Suppressor macrophage treated with lipopolysaccharide for 4 hours (primary cell): ENCODE data around the gene CAMK2B.

Source experiments
- DNase-seq: peaks from one replicate; pipeline ENCODE4 v3.0.0-alpha.2; 2020

CAMK2B gene

DNA sequence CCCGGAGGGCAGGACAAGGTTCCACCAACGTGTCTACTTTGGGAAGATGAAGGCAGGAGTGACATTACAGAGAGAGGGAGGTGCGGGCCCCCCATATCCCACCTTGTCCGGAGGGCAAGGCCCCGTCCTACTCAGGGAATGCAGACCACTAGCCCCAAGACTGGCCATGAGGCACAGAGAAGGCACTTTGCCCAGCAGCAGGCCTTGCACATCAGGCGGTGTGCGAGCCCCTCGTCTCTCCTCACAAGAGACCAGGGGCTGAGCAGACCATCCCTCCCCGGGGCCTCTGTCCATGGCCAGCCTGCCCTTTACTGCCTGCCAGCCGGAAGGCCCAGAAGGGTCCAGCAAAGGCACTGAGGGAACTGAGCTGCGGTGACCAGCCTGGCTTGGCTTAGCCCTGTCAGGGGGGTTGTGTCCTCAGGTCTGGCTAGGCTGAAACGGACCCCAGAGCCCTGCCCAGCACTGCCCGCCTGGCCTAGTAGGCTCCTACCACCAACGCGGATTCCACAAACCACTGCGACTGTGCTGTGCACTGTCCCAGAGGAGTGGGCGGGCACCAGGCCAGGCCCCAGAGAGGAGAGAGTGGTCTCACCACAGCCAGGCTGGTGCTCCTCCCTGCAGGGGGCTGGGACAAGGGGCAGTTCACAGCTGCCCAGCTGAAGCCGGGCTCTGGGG lies 16.7 kb downstream of the CAMK2B start:
- DNase-seq: no peak

GRCh38 chr7:44307905-44308595 lies 17.3 kb downstream of the CAMK2B start:
- DNase-seq: no peak

DNA sequence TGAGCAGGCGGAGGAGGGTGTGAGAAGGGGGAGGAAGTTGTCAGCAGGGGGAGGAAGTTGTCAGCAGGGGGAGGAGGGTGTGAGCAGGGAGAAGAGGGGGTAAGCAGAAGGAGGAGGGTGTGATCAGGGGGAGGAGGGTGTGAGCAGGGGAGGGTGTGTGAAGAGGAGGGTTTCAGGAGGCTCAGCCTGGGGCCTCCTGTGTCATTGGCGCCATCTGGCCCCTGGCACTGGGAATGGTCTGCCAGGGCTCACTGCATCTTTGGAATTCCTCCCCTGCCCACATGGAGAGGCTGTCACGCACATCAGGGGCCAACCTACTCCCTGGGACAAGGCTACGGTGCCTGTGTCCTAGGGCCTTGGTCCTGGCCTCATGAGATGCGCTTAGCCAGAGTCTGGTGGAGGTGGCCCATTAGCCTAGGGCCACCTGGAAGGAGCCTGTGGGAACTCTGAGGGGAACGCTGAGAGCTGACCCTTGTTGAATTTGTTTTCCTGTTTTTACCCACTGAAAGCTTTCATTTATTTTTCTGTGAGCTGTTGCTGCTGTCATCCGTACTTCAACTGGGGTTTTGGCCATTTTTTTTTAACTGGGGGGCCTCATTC lies 18.0 kb downstream of the CAMK2B start:
- DNase-seq: peak; percentile 19

GRCh38 chr7:44306606-44307005 lies 18.8 kb downstream of the CAMK2B start:
- no peak for DNase-seq

- DNase-seq: no peak
These were observed 19.6 kb downstream of the CAMK2B start for GRCh38 chr7:44305564-44306507.

- DNase-seq: no peak
These were observed 30.9 kb downstream of the CAMK2B start for GRCh38 chr7:44294325-44295069.

DNA sequence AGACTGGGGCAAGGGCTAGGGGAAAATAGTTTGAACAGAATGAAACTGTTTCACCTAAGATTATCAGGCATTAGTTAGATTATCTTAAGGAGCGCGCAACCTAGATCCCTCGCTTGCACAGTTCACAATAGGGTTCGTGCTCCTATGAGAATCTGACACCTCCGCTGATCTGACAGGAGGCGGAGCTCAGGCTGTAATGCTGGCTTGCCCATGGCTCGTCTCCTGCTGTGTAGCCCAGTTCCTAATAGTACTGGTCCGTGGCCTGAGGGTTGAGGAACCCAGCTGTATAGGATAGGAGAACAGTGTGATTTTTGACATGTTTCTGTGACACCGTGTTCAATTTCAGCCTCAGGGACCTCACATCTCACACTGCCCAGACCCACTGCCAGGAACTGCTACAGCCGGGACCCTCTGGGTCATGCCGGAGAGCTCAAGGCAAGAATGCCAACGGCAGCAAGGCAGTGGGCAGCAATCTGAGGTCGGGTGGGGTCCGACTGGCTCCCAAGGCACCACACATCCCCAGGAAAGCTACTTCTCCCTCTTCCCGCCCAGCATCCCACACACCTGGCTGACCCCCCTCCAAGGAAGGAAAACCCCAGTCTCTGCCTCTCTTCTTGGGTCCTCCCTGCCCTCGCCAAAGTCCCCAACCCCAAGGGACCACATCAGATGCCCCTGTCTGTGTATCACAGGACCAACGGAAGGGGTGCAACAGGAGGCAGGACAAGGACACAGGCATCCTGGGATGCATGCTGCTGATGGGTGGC lies 31.7 kb downstream of the CAMK2B start:
- no peak for DNase-seq

DNA sequence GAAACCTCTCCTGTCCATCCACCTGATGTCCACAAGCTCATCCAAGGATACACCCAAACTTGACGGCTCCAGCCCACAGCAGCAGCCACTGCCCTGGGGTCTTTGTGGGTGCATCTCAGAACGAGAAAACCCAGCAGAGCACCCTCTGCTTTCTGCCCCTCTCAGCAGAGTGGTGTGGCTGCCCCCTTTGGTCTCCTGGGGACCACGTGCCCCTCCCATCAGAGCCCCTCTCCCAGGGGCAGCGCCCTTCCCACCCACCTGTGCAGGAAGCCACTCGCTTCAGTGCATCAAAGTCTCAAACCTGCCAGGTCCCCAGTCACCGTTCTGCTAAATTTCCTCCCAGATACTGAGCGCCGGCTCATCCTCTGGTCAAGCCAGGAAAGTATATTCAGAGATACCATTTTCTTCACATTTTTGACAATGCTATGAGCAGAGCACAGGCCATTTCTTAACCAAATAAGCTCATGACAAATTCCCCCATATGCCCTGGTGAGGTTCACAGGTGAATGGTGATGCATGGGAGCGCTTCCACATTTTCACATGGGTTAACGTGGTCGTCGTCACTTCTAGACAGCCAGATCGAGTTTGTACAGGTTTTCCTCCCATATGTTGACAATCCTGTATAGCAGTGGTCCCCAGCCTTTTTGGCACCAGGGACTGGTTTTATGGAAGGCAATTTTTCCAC lies 32.4 kb downstream of the CAMK2B start:
- DNase-seq: no peak

- DNase-seq: no peak
These were observed 33.0 kb downstream of the CAMK2B start for GRCh38 chr7:44292420-44292817.

- DNase-seq: no peak
These were observed 33.5 kb downstream of the CAMK2B start for GRCh38 chr7:44291733-44292419.

GRCh38 chr7:44291066-44291732 lies 34.2 kb downstream of the CAMK2B start:
- peak; percentile 45 for DNase-seq

- DNase-seq: no peak
These were observed 35.2 kb downstream of the CAMK2B start for GRCh38 chr7:44290252-44290620.

DNA sequence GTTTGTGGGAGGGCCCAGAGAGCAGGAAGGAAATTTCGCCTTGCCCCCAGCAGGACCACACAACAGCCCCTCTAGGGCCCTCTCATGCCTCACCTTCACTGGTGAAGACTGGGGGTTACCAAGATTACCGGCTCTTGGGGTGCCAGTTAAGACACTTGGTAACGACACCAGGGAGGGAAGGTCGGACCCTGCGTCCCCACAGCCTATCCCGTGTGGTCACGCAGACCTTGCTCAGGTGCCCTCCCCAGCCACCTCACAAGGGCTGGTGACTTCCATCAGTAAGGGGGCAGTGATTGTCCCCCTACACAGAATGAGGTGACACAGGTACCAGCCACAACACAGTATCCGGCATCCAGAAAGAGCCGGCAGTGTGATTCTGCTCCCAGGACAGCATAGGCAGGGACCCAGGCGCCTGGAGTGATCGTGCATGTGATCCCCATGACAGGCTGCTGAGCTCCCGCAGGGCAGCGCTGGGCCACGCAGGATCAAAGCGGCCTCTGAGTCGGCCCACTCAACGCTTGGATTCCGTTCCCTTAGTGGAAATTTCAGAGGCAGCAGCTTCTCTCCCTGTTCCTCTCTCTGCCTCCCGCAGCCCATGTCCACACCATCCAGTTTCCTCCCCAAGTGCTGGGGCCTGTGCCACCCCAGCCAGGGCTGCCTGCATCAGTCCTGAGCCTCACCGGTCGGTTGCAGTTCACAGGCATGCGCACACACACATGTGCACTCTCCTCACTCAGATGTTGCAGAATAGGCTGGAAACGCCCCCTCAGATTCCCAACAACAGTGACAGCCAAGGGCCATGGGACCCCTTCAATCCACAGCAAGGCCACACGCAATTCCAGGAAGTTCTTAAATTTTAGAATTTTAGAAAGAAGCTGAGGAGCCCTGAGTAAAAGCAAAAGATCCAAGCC lies 35.8 kb downstream of the CAMK2B start:
- DNase-seq: no peak

GRCh38 chr7:44288811-44289340 lies 36.5 kb downstream of the CAMK2B start:
- DNase-seq: no peak

DNA sequence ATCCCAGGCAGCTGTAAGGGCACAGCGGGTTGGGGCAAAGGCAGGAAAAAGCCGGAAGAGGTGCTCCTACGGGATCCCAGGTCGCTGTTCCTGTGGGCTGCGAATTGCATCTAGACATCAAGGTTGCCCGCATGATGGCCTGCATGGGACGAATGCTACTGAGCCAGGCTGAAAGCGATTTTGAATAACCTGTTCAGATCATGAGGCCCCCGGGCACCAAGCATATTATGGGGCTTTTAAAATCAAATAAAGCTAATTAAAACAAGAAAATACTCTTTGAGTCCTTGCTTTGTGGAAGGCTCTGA lies 37.1 kb downstream of the CAMK2B start:
- DNase-seq: no peak

GRCh38 chr7:44287488-44288380 lies 37.7 kb downstream of the CAMK2B start:
- no peak for DNase-seq
